GM12801 (cell line): Measurements from ENCODE around the gene FKBP6.

Source experiments
- TF ChIP-seq, protein P1 (sequence below): IDR thresholded peaks from one replicate; pipeline ENCODE4 v1.5.1; 2011; ENCODE audit warnings: control low read depth; ENCODE audit not compliant: insufficient read length; ENCODE audit errors: extremely low read depth

Gene FKBP6

DNA sequence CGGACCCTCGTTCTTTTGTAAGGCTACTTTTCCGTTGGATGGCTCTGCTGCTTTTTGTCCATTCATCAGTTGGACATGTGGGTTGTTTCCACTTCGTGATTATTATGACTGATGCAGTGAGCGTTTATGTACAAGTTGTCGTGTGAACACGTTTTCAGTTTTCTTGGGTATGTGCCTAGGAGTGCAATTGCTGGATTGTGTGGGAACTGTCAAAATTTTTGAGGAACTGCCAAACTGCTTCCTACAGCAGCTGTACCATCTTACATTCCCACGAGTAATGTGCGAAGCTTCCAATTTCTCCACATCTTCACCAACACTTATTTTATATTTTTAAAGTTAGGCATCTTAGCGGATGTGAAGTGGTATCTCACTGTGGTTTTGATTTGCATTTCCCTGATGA, 10.4 kb downstream of the FKBP6 start:
- TF ChIP-seq, protein P1, sequence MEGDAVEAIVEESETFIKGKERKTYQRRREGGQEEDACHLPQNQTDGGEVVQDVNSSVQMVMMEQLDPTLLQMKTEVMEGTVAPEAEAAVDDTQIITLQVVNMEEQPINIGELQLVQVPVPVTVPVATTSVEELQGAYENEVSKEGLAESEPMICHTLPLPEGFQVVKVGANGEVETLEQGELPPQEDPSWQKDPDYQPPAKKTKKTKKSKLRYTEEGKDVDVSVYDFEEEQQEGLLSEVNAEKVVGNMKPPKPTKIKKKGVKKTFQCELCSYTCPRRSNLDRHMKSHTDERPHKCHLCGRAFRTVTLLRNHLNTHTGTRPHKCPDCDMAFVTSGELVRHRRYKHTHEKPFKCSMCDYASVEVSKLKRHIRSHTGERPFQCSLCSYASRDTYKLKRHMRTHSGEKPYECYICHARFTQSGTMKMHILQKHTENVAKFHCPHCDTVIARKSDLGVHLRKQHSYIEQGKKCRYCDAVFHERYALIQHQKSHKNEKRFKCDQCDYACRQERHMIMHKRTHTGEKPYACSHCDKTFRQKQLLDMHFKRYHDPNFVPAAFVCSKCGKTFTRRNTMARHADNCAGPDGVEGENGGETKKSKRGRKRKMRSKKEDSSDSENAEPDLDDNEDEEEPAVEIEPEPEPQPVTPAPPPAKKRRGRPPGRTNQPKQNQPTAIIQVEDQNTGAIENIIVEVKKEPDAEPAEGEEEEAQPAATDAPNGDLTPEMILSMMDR: no peak

DNA sequence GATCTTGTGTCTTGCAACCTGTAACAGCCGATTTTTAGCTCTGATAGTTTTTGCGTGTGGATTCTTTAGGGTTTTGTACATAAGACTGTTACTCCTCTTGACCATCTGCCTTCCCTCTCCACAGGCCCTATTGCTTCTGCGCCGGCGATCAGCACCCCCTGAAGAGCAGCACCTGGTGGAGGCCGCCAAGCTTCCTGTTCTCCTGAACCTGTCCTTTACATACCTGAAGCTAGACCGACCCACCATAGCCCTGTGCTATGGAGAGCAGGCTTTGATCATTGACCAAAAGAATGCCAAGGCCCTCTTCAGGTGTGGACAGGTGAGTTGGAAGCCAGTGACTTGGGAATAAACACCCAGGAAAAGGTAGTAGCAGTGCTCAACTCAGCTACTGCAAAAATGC, 12.6 kb downstream of the FKBP6 start:
- TF ChIP-seq, protein P1: no peak

DNA sequence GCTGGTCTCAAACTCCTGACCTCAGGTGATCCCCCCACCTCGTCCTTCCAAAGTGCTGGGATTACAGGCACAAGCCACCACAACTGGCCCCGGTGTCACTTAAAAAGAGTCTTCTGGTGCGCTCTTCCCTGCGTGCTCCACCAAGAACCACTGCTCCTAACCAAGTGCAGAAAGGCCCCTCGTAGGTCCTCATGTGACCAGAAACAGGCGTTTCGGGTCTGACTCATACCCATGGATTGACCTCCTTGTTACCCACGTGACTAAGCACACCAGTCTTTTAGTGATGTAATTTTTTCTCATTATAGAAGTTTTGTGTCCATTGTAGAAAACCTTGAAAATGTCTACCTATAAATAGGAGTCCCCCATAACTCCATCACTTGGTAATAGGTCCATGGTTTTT, 13.9 kb downstream of the FKBP6 start:
- TF ChIP-seq, protein P1: no peak

DNA sequence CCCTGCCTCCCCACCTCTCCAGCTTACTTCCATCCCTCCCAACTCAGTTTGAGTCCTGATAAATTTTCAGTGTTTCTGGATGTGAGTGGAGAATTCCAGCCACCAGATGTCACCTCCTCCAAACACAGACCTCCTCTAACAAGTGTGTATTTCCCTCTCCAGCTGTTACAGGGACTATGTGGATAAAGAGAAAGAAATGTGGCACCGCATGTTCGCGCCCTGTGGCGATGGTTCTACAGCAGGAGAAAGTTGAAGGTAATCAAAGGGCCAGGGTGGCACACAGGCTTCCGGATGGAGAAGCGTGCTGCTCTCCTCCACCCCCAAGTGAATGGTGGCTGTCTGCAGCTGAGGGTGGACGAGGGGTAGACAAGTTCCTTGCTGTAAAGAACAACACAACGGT, 14.7 kb downstream of the FKBP6 start:
- TF ChIP-seq, protein P1: no peak

DNA sequence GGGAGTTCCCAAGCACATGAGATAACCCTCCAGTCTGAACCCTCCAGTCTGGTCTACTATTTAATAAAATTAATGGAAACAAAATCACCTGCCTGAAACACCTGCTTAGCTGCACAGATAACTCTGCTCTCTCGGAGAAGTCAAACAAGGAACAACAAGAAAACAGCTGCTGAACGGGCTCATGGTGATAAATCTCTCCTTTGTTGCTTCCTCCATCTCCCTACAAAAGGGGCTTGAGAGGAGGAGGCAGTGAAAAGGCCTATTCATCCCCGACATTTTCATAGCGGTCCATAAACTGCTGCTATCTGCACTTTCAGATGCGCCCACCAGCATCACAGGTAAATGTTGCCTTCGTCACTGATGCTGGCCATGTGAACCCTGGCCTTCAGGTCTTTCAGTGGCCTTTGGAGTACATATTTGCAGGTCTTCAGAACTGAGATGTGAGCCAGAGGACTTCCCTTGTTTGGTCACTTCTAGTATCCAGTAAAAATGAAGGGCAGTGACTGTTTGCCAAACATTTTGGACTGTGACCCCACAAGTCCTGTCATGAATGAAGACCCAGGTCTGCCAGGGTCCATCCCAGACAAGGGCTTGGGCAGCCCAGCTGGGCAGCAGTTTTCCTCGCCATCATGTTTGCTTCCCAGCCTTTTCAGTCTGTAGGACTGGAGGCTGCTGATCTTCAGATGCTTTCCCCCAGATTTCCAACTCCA, 15.9 kb downstream of the FKBP6 start:
- TF ChIP-seq, protein P1: no peak

DNA sequence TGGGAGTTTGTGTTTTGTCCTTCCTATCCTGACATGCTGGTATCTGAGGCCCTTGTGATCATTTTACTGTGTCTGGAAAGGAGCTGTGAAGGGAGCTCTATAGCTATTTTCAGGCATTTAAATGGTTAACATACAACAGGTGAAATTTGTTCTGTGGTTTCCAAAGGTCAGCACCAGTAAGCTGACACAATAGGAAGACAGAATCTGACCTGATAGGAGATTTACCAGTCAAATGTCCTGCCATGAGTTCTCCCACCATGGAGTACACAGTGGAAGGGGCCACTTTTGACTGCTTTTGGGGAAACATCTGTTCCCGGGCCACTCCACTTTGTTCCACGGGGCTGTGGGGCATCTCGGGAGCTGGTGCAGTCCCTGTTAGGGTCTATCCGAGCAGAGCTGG, 17.6 kb downstream of the FKBP6 start:
- TF ChIP-seq, protein P1: no peak

DNA sequence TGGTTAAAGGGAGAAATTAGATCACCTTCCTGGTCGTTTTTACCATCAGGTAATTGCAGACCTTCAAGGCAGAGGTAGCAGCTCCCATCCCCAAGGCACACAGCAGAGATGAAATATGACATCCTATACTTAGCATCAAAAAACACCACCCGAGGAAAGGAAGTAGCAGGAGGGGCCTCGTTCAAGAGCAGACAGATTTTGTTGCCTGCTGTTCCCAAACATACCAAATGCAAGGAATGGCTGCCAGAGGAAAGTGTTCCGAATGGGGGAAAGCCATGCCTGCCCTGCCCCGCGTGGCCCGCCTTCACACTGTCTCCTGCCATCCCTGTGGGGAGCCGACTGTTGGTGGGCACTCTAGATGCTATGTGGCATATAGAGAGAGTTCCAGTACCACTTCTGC, 18.0 kb downstream of the FKBP6 start:
- TF ChIP-seq, protein P1: no peak
